PFSK-1 (cell line): ENCODE results near the gene PON2.

Experiments
- FOXP2 ChIP-seq: optimal IDR thresholded peaks from 2 replicates; pipeline ENCODE3; 2011; ENCODE audit warnings: borderline replicate concordance, control low read depth, inconsistent platforms; ENCODE audit not compliant: insufficient read depth; ENCODE audit errors: extremely low read length, extremely low read depth
- POLR2AphosphoS5 ChIP-seq: IDR thresholded peaks from 2 replicates; pipeline ENCODE4 v1.6.1; 2012; ENCODE audit warnings: low read depth, mild to moderate bottlenecking, control low read depth, low read length, moderate library complexity
- SIN3A ChIP-seq: IDR thresholded peaks from 2 replicates; pipeline ENCODE4 v1.6.1; 2012; ENCODE audit warnings: mild to moderate bottlenecking, low read length, moderate library complexity, borderline replicate concordance; ENCODE audit not compliant: insufficient read depth
- TAF1 ChIP-seq: IDR thresholded peaks from 2 replicates; pipeline ENCODE4 v1.6.1; 2012; ENCODE audit warnings: low read length, control low read depth, borderline replicate concordance; ENCODE audit not compliant: insufficient read depth
- TF ChIP-seq, protein P1 (sequence below), 2 experiments: IDR thresholded peaks; 2 replicates each; pipeline versions ENCODE4 v1.6.1 to v1.8.0; 2011 to 2012; ENCODE audit warnings: low read depth in 2 of 2, low read length in 2 of 2, control low read depth in 1 of 2, inconsistent platforms in 1 of 2, mild to moderate bottlenecking in 1 of 2, moderate library complexity in 1 of 2; ENCODE audit not compliant: insufficient read depth in 1 of 2

DNA sequence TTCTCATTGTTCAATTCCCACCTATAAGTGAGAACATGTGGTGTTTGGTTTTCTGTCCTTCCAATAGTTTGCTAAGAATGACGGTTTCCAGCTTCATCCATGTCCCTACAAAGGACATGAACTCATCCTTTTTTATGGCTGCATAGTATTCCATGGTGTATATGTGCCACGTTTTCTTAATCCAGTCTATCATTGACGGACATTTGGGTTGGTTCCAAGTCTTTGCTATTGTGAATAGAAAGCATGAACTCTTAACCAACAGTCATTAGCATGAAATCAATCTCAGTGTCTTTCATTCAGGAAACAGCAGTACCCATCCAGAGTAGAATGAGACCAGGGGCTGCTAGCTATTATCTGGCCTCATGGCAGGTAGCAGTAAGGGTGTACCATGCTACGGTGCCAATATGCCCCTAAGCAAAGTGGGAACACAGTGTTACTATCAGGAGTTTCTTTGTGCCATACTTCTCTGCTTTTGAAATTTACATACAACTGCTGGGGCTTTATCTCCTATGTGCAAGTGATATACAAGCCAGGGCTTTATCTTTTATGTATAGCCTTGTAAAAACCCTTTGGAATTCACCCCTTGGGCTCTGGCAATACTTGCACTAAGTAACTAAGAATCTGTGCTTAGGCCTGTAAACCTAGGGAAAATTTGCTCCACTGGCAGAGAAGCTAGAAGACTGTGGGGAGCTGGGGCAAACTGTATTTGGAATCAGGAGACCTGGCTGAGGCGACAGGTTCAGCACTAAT, 5.4 kb downstream of the PON2 start:
- TF ChIP-seq SIN3A (no peak), POLR2AphosphoS5 (no peak), TAF1 (no peak), FOXP2 (no peak)
- TF ChIP-seq, protein P1, sequence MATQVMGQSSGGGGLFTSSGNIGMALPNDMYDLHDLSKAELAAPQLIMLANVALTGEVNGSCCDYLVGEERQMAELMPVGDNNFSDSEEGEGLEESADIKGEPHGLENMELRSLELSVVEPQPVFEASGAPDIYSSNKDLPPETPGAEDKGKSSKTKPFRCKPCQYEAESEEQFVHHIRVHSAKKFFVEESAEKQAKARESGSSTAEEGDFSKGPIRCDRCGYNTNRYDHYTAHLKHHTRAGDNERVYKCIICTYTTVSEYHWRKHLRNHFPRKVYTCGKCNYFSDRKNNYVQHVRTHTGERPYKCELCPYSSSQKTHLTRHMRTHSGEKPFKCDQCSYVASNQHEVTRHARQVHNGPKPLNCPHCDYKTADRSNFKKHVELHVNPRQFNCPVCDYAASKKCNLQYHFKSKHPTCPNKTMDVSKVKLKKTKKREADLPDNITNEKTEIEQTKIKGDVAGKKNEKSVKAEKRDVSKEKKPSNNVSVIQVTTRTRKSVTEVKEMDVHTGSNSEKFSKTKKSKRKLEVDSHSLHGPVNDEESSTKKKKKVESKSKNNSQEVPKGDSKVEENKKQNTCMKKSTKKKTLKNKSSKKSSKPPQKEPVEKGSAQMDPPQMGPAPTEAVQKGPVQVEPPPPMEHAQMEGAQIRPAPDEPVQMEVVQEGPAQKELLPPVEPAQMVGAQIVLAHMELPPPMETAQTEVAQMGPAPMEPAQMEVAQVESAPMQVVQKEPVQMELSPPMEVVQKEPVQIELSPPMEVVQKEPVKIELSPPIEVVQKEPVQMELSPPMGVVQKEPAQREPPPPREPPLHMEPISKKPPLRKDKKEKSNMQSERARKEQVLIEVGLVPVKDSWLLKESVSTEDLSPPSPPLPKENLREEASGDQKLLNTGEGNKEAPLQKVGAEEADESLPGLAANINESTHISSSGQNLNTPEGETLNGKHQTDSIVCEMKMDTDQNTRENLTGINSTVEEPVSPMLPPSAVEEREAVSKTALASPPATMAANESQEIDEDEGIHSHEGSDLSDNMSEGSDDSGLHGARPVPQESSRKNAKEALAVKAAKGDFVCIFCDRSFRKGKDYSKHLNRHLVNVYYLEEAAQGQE (IDR thresholded peaks at IDR 0.05; ENCODE audit: insufficient read depth in 1 of 2, low read depth in 2 of 2, low read length in 2 of 2) = no peak
